Osteocyte (in vitro differentiated cells): ENCODE results near the gene SEZ6L. TPM values are rescaled to one million over a fixed set of nuclear protein-coding genes. Genes with fewer than 3 reads are reported as not detected.

Experiments used
- DNase-seq: peaks from one replicate; pipeline ENCODE4 v3.0.0; 2021; ENCODE audit warnings: mixed read lengths; ENCODE audit not compliant: unreplicated experiment; ENCODE audit errors: extremely low spot score
- H3K27ac Mint-ChIP-seq: one replicate; pipeline ENCODE4 v1.8.0; 2021; ENCODE audit warnings: mild to moderate bottlenecking, mixed read lengths; ENCODE audit not compliant: unreplicated experiment
- H3K27me3 Mint-ChIP-seq: one replicate; pipeline ENCODE4 v1.8.0; 2021; ENCODE audit warnings: mixed read lengths; ENCODE audit not compliant: unreplicated experiment
- H3K36me3 Mint-ChIP-seq: one replicate; pipeline ENCODE4 v1.8.0; 2021; ENCODE audit warnings: mixed read lengths; ENCODE audit not compliant: unreplicated experiment
- H3K4me1 Mint-ChIP-seq: one replicate; pipeline ENCODE4 v1.8.0; 2021; ENCODE audit warnings: mixed read lengths; ENCODE audit not compliant: unreplicated experiment
- H3K4me3 Mint-ChIP-seq: one replicate; pipeline ENCODE4 v1.8.0; 2021; ENCODE audit warnings: mild to moderate bottlenecking, moderate library complexity, mixed read lengths; ENCODE audit not compliant: unreplicated experiment
- H3K9me3 Mint-ChIP-seq: one replicate; pipeline ENCODE4 v1.8.0; 2021; ENCODE audit warnings: mixed read lengths; ENCODE audit not compliant: unreplicated experiment
- CTCF ChIP-seq: fragments of 200-600 bp; sonication (generic); IDR thresholded peaks from 2 replicates; pipeline ENCODE4 v1.5.0; 2021; ENCODE audit warnings: antibody characterized with exemption, mild to moderate bottlenecking, moderate library complexity
- total RNA-seq: library from RNA; stranded (reverse); gene quantifications from 2 replicates; pipeline ENCODE4 v1.2.1, GENCODE V29; 2021

SEZ6L gene
- total RNA-seq, 1 donor from 2014 or later, result not detected

DNA sequence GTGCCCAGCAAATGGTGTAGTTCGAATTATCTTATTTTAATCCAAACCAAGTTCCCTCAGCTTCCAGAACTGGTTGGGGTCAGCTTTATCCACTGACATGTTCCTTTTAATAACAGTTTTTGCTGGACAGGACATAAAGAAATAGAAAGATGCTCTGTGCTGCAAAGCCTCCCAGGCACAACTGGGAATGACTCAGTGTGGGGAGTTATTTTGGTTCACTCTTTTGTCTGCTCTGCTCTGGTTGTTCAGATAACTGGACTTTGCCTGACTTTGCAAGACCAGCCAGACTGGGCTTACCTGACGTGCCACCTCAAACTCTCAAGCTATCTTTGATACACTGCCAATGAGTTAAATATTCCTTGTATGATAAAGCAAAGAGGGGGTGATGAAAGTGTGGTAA lies 25.6 kb downstream of the SEZ6L start:
- no peaks in the 10 kb centered on the region for H3K36me3 Mint-ChIP-seq
- no peak for DNase-seq
- H3K9me3 Mint-ChIP-seq, result no peaks in the 10 kb centered on the region
- H3K27ac Mint-ChIP-seq, result no peak overlapping the region
- TF ChIP-seq CTCF, result no peak
- no peak overlapping the region for H3K4me3 Mint-ChIP-seq
- peaks cover 4% of the 10 kb centered on the region for H3K27me3 Mint-ChIP-seq
- H3K4me1 Mint-ChIP-seq, result no peaks in the 10 kb centered on the region

GRCh38 chr22:26196657-26197056 lies 27.4 kb downstream of the SEZ6L start:
- Mint-ChIP-seq H3K4me1 (no peaks in the 10 kb centered on the region), H3K27ac (no peak overlapping the region), H3K27me3 (peaks cover 4% of the 10 kb centered on the region), H3K4me3 (no peak overlapping the region), H3K9me3 (no peaks in the 10 kb centered on the region), H3K36me3 (no peaks in the 10 kb centered on the region)
- DNase-seq, result no peak
- no peak for TF ChIP-seq CTCF

DNA sequence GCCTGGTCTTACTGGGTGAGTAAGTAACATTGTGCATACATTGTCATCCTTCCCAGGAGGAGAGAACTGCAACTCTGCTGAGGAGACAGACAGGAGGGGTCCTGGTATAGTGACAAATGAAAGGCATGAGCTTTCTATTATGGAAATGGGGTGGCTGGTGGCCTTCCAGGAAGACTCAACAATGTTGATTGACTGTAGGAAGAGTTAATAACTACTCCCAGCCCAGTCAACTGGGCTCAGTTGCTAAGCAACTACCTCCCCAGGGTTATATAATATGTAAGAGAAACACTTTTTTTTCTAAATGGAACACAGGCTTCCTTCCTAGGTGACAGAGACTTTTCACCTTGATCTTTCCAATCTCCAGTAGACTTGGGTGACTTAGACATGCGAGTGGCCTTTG lies 28.2 kb downstream of the SEZ6L start:
- no peak for TF ChIP-seq CTCF
- DNase-seq, result no peak
- Mint-ChIP-seq H3K36me3 (no peaks in the 10 kb centered on the region), H3K9me3 (no peaks in the 10 kb centered on the region), H3K4me1 (no peaks in the 10 kb centered on the region), H3K27ac (no peak overlapping the region), H3K4me3 (no peak overlapping the region), H3K27me3 (no peaks in the 10 kb centered on the region)

DNA sequence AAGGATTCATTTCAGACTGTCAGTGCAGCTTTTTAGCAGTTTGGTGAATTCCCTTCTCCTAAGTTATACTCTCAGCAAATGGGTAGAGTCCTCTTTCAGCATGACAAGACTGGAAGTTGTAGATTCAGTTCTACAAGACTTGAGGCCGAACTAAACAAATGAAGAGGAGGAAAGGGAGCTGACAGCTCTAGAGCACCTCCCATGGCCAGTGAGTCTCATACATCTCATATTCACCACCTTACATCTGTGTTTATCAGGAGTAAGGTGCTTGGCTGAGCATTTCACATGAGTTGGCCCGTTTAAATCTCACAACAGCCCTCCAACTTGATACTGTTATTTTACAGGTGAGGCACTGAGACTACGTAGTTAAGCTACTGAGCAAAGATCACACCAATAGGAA lies 30.4 kb downstream of the SEZ6L start:
- Mint-ChIP-seq H3K27me3 (no peaks in the 10 kb centered on the region), H3K27ac (no peak overlapping the region)

DNA sequence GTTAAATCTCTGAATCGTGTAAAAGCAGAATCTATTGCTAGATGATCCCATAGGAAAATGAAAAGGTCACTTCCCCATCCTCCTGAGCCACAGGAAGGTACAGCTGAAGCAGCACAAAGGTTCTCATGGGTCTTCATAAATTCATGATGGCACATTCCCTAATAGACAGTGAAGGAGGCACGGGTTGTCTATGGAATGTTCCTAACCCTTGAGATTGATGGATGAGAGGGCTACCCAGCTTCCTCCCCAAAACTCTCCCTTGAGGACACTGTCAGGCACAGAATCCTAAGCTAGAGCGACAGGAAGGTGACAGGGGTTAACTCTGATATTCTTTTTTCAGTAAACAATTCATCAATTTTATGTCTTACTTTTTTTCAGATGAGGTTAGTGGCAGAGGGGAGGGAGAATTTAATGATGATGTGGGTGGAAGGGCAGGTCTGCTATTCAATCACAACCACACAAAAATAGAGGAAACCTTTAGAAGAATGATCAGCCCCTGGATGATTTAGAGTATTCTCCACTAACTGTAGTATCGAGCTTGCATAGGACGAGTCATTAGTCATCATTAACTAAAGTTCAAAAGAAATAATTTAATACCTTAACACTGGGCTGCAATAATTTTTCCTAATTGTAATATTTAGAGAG lies 33.1 kb downstream of the SEZ6L start:
- TF ChIP-seq CTCF, result no peak
- no peak for DNase-seq
- no peaks in the 10 kb centered on the region for H3K9me3 Mint-ChIP-seq
- no peaks in the 10 kb centered on the region for H3K36me3 Mint-ChIP-seq
- H3K4me3 Mint-ChIP-seq, result no peak overlapping the region
- peaks cover 6% of the 10 kb centered on the region for H3K27me3 Mint-ChIP-seq
- H3K4me1 Mint-ChIP-seq, result no peaks in the 10 kb centered on the region
- H3K27ac Mint-ChIP-seq, result no peak overlapping the region

More for the DNA sequence above, 30.4 kb downstream of the SEZ6L start:
- TF ChIP-seq CTCF, result no peak
- no peaks in the 10 kb centered on the region for H3K4me1 Mint-ChIP-seq
- no peak for DNase-seq
- no peak overlapping the region for H3K4me3 Mint-ChIP-seq
- H3K36me3 Mint-ChIP-seq, result no peaks in the 10 kb centered on the region
- no peaks in the 10 kb centered on the region for H3K9me3 Mint-ChIP-seq
